OCI-LY7 (cell line): ENCODE results near the gene LINGO3.

Experiments used
- CTCF ChIP-seq: fragments of 200-600 bp; sonication (generic); conservative IDR thresholded peaks from 2 replicates; pipeline ENCODE4 v1.5.1; 2014; ENCODE audit warnings: mild to moderate bottlenecking, antibody characterized with exemption, low read length, moderate library complexity, mixed read lengths
- EZH2phosphoT487 ChIP-seq: fragments of 200-600 bp; sonication (generic); IDR thresholded peaks from 2 replicates; pipeline ENCODE4 v1.6.1; 2018; ENCODE audit warnings: low read depth, borderline replicate concordance, mild to moderate bottlenecking, mixed run types, antibody characterized with exemption, low read length, moderate library complexity, mixed read lengths

- TF ChIP-seq CTCF (no peak), EZH2phosphoT487 (no peak)
Measured at GRCh38 chr19:2344381-2344870, 36.5 kb upstream of the LINGO3 start.
